Spleen (tissue), 13 donors: ENCODE data around the gene GJA10. TPM values are rescaled to one million over a fixed set of nuclear protein-coding genes. Genes with fewer than 3 reads are reported as not detected.
"Not testable (repeated sequence)": the region's sequence is repeated elsewhere in the genome, so short reads cannot be mapped to it uniquely, and the experiment has no call there.

Experiments
- DNase-seq: peaks from one replicate; pipeline ENCODE4 v3.0.0-alpha.2; 2020
- H3K27ac ChIP-seq, 8 donors: fragments of 200-600 bp; sonication (generic) in 7 of 8; 1 replicate in 4 of 8; 2 replicates in 4 of 8; pipeline versions ENCODE4 v1.5.0 to v1.8.0; 2016 to 2021; ENCODE audit warnings: inconsistent platforms in 4 of 8, mild to moderate bottlenecking in 4 of 8, moderate library complexity in 1 of 8
- H3K27me3 ChIP-seq, 7 donors: fragments of 200-600 bp; sonication (generic) in 6 of 7; replicated peaks in 1 of 7; 1 replicate in 4 of 7; 2 replicates in 3 of 7; pipeline versions ENCODE4 v1.5.0 to v1.8.0; 2016 to 2021; ENCODE audit warnings: inconsistent platforms in 3 of 7, mild to moderate bottlenecking in 1 of 7
- H3K36me3 ChIP-seq, 6 donors: fragments of 200-600 bp; sonication (generic) in 5 of 6; 1 replicate in 4 of 6; 2 replicates in 2 of 6; pipeline versions ENCODE4 v1.5.0 to v1.8.0; 2016 to 2021; ENCODE audit warnings: inconsistent platforms in 2 of 6
- H3K4me1 ChIP-seq, 6 donors: fragments of 200-600 bp; sonication (generic) in 5 of 6; 1 replicate in 3 of 6; 2 replicates in 3 of 6; pipeline versions ENCODE4 v1.5.0 to v1.8.0; 2016 to 2021; ENCODE audit warnings: inconsistent platforms in 3 of 6
- H3K4me3 ChIP-seq, 8 donors: fragments of 200-600 bp; sonication (generic) in 7 of 8; 1 replicate in 4 of 8; 2 replicates in 4 of 8; pipeline versions ENCODE4 v1.5.0 to v1.8.0; 2016 to 2021; ENCODE audit warnings: inconsistent platforms in 4 of 8, mild to moderate bottlenecking in 4 of 8, moderate library complexity in 2 of 8
- H3K9me3 ChIP-seq, 8 donors: fragments of 200-600 bp; sonication (generic) in 7 of 8; 1 replicate in 4 of 8; 2 replicates in 4 of 8; pipeline versions ENCODE4 v1.5.0 to v1.8.0; 2016 to 2021; ENCODE audit warnings: inconsistent platforms in 4 of 8
- POLR2A ChIP-seq, 3 donors: fragments of 450-650 bp; IDR thresholded peaks; one replicate each; pipeline ENCODE4 v1.5.1; 2017; ENCODE audit warnings: antibody characterized with exemption in 3 of 3, mild to moderate bottlenecking in 1 of 3
- POLR2AphosphoS5 ChIP-seq, 3 donors: sonication (generic); formaldehyde crosslinking; IDR thresholded peaks; one replicate each; pipeline ENCODE4 v1.5.1; 2017; ENCODE audit warnings: antibody characterized with exemption in 3 of 3
- WGBS, 5 donors: extraction: QIAGEN DNeasy Blood & Tissue Kit in 3 of 5; methylation state at CpG; one replicate each; pipeline versions ENCODE4 v1.1.5 to v1.1.7; 2013 to 2018; 5-methylcytosine and 5-hydroxymethylcytosine counted together
- intact Hi-C: fragments of 100-400 bp; cut with DNase I; formaldehyde crosslinking; loops from one replicate; pipeline ENCODE4 v1.15.0; 2023; ENCODE audit warnings: low total_unique reads
- long read RNA-seq, 2 donors: transcript quantifications; one replicate each; lab custom pipeline, GENCODE V29; 2026
- polyA plus RNA-seq, 3 donors: library from polyadenylated mRNA; stranded (reverse); fragments of 200-250 nt; gene quantifications; one replicate each; pipeline ENCODE4 v1.2.1, GENCODE V29; 2013
- total RNA-seq, 7 donors: library from RNA; depleted of rRNA in 3 of 7; stranded (reverse); fragments of >200 nt in 3 of 7; fragmentation: NEBNext Ultra II Directional in 4 of 7; extraction: Animal tissue kit (Norgen Biotek cat#: 25700) in 4 of 7; gene quantifications; one replicate each; pipeline versions ENCODE4 v1.1.0 to v1.2.1, GENCODE V29; 2016 to 2021
- TF ChIP-seq, protein P1 (sequence below), 11 experiments: fragments of 200-600 bp in 7 of 11; fragments of 450-650 bp in 4 of 11; sonication (generic) in 4 of 11; IDR thresholded peaks in 8 of 11; conservative IDR thresholded peaks in 3 of 11; 1 replicate in 7 of 11; 2 replicates in 4 of 11; pipeline versions ENCODE4 v1.4.0 to v1.8.0; 2016 to 2021; ENCODE audit warnings: antibody characterized with exemption in 11 of 11, inconsistent platforms in 4 of 11, mild to moderate bottlenecking in 1 of 11
- donor health status: healthy with polysubstance abuse.
- donor health status: DM: no; HTN: no; CAD: no; lungs with moderate emphysema.
- donor health status: DM: no; HTN: no; CAD: no.
- donor health status: Bipolar disorder and iron deficiency.
- donor health status: healthy.
- donor health status: DM: no; HTN: no; CAD: no.
- donor health status: DM: yes; HTN: yes; CAD: no.

The GJA10 gene
- total RNA-seq = not detected
- polyA plus RNA-seq = not detected
- long read RNA-seq, donor 1 = 0 reads
- long read RNA-seq, donor 2 = 0 reads

DNA sequence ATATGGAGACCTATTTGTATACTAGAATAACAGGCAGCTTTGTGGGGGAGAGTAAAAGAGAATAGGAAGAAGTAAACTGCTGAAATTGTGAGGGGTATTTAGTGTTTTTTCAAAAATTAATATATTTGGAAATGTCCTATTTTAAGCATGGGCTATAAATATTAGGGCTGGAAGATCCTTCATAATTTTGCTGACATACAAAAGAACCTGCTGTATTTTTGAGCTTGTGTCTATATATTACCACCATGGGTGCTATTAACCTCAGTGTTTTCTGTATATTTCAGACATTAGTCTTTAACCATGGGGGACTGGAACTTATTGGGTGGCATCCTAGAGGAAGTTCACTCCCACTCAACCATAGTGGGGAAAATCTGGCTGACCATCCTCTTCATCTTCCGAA, at the start of gene GJA10:
GJA10 (plus strand) TSS at position 301 of the 400 bp plus-strand sequence; CDS start at position 301, 0 bp downstream.
- Histone ChIP-seq H3K4me1 (no peaks in the 10 kb centered on the region), H3K27ac (no peak within 1 kb of the TSS), H3K9me3 (no peaks in the 10 kb centered on the region), H3K27me3 (peaks cover 0 to 66% (median 13%) of the 10 kb centered on the region in 7 donors), H3K36me3 (no peaks in the 10 kb centered on the region), H3K4me3 (no peak within 1 kb of the TSS)
- intact Hi-C loops = no loop called here
- 91 to 100% (median 95%) methylated on average over 1 of the region's 1 CpG for WGBS, 5 donors
- DNase-seq = no peak
- no peak for TF ChIP-seq POLR2AphosphoS5 (IDR thresholded peaks at IDR 0.05)
- TF ChIP-seq, protein P1, sequence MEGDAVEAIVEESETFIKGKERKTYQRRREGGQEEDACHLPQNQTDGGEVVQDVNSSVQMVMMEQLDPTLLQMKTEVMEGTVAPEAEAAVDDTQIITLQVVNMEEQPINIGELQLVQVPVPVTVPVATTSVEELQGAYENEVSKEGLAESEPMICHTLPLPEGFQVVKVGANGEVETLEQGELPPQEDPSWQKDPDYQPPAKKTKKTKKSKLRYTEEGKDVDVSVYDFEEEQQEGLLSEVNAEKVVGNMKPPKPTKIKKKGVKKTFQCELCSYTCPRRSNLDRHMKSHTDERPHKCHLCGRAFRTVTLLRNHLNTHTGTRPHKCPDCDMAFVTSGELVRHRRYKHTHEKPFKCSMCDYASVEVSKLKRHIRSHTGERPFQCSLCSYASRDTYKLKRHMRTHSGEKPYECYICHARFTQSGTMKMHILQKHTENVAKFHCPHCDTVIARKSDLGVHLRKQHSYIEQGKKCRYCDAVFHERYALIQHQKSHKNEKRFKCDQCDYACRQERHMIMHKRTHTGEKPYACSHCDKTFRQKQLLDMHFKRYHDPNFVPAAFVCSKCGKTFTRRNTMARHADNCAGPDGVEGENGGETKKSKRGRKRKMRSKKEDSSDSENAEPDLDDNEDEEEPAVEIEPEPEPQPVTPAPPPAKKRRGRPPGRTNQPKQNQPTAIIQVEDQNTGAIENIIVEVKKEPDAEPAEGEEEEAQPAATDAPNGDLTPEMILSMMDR (IDR thresholded peaks at IDR 0.05 in 8 of 11, conservative IDR thresholded peaks at IDR 0.05 in 3 of 11) = no peak
- TF ChIP-seq POLR2A (IDR thresholded peaks at IDR 0.05) = no peak

- DNase-seq, H3K9me3 ChIP-seq, H3K27me3 ChIP-seq, H3K27ac ChIP-seq, H3K4me3 ChIP-seq, intact Hi-C loops: not testable (repeated sequence)
- peaks cover 0 to 70% (median 16%) of the 10 kb centered on the region in 6 donors for H3K36me3 ChIP-seq
- peaks cover 0 to 13% (median 0%) of the 10 kb centered on the region in 6 donors for H3K4me1 ChIP-seq
- 86 to 94% (median 94%) methylated on average over 5 of the region's 5 CpGs for WGBS, 5 donors
Observed at GRCh38 chr6:89847513-89847912, 46.8 kb upstream of the GJA10 start.

DNA sequence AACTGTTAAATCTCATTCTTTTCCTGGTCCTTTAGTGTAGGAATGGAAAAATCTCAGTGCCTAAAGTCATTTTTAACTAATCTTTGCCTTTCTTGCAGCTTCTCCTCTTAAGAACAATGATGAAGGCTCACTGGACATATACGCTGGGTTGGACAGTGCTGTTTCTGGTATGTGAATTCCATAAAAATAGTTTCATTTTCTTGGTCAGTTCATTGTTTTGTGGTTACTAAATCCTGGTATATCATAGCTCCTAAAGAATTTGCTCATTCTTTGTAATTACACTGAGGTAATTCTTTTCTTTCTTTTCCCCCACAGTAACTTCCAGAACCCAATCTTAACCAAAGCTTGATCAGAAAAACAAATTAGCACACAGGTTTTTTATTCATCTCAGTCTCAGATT, 41.2 kb upstream of the GJA10 start:
- H3K4me3 ChIP-seq = no peak overlapping the region
- DNase-seq = no peak
- TF ChIP-seq POLR2AphosphoS5 (IDR thresholded peaks at IDR 0.05) (no peak), POLR2A (IDR thresholded peaks at IDR 0.05) (no peak)
- TF ChIP-seq, protein P1 (IDR thresholded peaks at IDR 0.05 in 8 of 11, conservative IDR thresholded peaks at IDR 0.05 in 3 of 11) = no peak
- intact Hi-C loops = no loop called here
- H3K27ac ChIP-seq = no peak overlapping the region
- no peaks in the 10 kb centered on the region for H3K9me3 ChIP-seq
- H3K27me3 ChIP-seq = no peaks in the 10 kb centered on the region
- 97 to 100% (median 100%) methylated on average over 1 of the region's 1 CpG for WGBS, 5 donors
- H3K4me1 ChIP-seq = no peaks in the 10 kb centered on the region
- peaks cover 0 to 98% (median 59%) of the 10 kb centered on the region in 6 donors for H3K36me3 ChIP-seq

DNA sequence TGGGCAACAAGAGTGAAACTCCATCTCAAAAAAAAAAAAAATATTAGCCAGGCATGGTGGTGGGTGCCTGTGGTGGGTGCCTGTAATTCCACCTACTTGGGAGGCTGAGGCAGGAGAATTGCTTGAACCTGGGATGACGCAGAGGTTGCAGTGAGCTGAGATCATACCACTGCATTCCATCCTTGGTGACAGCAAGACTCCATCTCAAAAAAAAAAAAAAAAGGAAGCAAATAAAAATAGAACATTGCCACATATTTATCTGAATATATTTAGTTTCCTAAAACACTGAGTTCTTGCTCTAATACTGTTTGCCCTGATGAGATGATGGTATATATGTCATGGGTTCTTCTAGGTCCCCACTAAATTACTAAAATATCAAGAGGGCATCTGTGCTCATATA, 36.2 kb upstream of the GJA10 start:
- WGBS, 5 donors = 81 to 95% (median 92%) methylated on average over 1 of the region's 1 CpG
- intact Hi-C loops = no loop called here
- Histone ChIP-seq H3K9me3 (no peaks in the 10 kb centered on the region), H3K4me1 (peaks cover 0 to 6% (median 0%) of the 10 kb centered on the region in 6 donors), H3K27ac (no peak overlapping the region), H3K36me3 (peaks cover 7 to 100% (median 89%) of the 10 kb centered on the region in 6 donors), H3K4me3 (no peak overlapping the region), H3K27me3 (no peaks in the 10 kb centered on the region)
- no peak for TF ChIP-seq POLR2A (IDR thresholded peaks at IDR 0.05)
- TF ChIP-seq, protein P1 (IDR thresholded peaks at IDR 0.05 in 8 of 11, conservative IDR thresholded peaks at IDR 0.05 in 3 of 11) = no peak
- no peak for TF ChIP-seq POLR2AphosphoS5 (IDR thresholded peaks at IDR 0.05)
- DNase-seq = no peak

- Histone ChIP-seq H3K9me3 (no peaks in the 10 kb centered on the region), H3K27me3 (no peaks in the 10 kb centered on the region), H3K4me3 (no peak overlapping the region), H3K36me3 (peaks cover 7 to 100% (median 81%) of the 10 kb centered on the region in 6 donors), H3K27ac (no peak overlapping the region), H3K4me1 (peaks cover 0 to 6% (median 0%) of the 10 kb centered on the region in 6 donors)
- WGBS, 5 donors = 75 to 86% (median 81%) methylated on average over 4 of the region's 4 CpGs
- intact Hi-C loops = no loop called here
- TF ChIP-seq POLR2A (IDR thresholded peaks at IDR 0.05) (no peak), POLR2AphosphoS5 (IDR thresholded peaks at IDR 0.05) (no peak)
- TF ChIP-seq, protein P1 (IDR thresholded peaks at IDR 0.05 in 8 of 11, conservative IDR thresholded peaks at IDR 0.05 in 3 of 11) = no peak
- DNase-seq = no peak
Observed at GRCh38 chr6:89859744-89860143, 34.5 kb upstream of the GJA10 start.
